HG02840 (cell line): ENCODE data around the gene PSMD2.
"Not testable (repeated sequence)": the region's sequence is repeated elsewhere in the genome, so short reads cannot be mapped to it uniquely, and the experiment has no call there.

Experiments
- ATAC-seq: cut with Tn5 transposase; IDR thresholded peaks from one replicate; pipeline ENCODE4 v1.9.1; 2021; ENCODE audit warnings: mild to moderate bottlenecking, moderate library complexity, moderate number of reproducible peaks; ENCODE audit not compliant: unreplicated experiment, low FRiP score

PSMD2 gene

DNA sequence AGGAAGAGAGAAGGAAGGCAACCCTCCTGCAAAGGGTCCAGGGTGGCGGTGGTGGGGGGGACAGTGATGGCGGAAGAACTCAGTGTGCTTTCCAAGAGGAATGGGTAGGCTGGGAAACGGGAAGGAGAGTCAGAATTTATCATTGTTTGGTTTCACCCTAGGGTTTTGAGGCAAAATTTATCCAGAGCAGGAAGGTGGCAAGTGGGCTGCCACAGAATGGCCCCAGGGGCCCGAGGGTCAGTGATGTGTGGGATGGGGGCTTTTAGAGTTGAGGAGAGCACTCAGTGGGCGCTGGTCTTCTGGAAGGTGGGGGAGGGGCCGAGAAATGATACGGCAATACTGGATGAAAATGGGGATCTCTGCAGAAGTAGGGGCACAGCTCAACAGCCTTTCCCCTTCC is 38.9 kb downstream of the PSMD2 start:
- no peak for ATAC-seq

- no peak for ATAC-seq
These were observed 39.5 kb downstream of the PSMD2 start for GRCh38 chr3:184338511-184338945.

DNA sequence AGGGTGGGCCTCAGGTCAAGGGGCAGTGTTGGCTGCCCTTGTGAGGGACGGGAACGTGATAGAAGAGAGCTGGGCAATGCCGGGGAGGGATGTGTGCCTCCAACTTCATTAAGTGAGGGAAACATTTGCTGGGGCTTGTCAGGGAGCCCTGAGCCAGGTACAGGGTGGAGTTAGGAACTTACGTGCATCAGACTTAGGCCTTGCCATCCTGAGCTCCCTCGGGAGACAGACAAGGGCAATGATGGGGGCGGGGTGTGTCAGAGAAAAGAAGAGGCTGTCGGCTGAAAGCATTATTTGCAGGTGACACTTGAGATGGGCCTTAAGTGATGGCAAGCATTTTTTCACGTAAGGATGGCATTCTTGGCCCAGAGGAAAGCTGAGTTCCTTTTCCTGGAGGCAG is 40.0 kb downstream of the PSMD2 start:
- no peak for ATAC-seq

DNA sequence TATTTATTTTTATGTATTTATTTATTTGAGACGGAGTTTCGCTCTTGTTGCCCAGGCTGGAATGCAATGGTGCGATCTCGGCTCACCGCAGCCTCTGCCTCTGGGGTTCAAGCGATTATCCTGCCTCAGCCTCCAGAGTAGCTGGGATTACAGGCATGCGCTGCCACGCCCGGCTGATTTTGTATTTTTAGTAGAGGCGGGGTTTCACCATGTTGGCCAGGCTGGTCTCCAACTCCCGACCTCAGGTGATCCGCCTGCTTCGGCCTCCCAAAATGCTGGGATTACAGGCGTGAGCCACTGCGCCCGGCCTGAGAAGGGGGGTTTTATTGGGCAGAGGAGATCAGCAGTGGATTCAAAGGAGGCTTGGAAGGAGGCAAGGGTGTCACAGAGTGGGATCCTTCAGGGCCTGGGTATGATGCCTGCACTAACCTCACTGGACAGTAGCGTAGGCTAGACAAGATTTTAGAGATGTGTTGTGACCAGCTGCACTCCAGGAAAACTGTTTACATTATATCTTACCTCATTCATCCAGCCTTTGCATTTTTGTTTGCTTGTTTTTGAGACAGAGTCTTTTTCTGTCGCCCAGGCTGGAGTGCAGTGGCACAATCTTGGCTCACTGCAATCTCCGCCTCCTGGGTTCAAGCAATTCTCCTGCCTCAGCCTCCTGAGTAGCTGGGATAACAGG is 40.6 kb downstream of the PSMD2 start:
- ATAC-seq, result not testable (repeated sequence)

- no peak for ATAC-seq
These were observed 42.9 kb downstream of the PSMD2 start for GRCh38 chr3:184341925-184342324.

DNA sequence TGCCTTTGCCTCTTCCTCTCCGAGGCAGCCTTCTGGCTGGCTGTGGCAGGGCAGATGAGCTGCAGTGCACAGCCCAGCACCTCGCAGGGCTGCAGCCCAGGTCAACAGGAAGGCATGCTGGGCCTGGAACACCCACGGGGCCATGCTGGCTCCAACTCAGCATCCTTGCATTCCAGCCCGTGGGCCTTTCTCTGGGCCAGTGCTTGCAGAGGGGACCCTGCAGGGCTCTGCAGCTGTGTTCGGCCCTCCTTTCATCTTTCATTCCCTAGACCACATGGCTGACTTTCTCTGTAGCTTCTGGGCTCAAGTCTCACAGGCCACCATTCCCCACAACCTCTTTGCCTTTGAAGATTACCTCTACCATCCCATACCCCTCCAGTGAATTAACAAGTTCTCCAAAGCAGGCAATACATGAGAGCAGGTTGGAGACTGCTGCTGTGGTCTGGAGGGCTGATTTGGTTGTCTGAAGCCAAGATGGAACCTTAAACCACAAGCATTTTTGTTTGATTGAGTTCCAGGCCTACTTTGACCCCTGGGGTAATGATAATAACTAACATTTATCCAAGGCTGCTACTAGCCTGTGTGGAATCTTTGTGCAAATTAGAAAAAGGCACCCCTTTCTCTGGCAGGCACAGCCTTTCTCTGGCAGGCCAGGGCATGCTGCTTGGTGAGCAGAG is 44.3 kb downstream of the PSMD2 start:
- ATAC-seq, result no peak

DNA sequence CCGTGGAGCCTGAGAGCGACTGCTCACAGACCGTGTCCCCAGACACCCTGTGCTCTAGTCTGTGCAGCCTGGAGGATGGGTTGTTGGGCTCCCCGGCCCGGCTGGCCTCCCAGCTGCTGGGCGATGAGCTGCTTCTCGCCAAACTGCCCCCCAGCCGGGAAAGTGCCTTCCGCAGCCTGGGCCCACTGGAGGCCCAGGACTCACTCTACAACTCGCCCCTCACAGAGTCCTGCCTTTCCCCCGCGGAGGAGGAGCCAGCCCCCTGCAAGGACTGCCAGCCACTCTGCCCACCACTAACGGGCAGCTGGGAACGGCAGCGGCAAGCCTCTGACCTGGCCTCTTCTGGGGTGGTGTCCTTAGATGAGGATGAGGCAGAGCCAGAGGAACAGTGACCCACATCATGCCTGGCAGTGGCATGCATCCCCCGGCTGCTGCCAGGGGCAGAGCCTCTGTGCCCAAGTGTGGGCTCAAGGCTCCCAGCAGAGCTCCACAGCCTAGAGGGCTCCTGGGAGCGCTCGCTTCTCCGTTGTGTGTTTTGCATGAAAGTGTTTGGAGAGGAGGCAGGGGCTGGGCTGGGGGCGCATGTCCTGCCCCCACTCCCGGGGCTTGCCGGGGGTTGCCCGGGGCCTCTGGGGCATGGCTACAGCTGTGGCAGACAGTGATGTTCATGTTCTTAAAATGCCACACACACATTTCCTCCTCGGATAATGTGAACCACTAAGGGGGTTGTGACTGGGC is 45.7 kb downstream of the PSMD2 start:
- ATAC-seq, result no peak

- ATAC-seq, result no peak
These were observed 46.5 kb downstream of the PSMD2 start for GRCh38 chr3:184345317-184346144.

DNA sequence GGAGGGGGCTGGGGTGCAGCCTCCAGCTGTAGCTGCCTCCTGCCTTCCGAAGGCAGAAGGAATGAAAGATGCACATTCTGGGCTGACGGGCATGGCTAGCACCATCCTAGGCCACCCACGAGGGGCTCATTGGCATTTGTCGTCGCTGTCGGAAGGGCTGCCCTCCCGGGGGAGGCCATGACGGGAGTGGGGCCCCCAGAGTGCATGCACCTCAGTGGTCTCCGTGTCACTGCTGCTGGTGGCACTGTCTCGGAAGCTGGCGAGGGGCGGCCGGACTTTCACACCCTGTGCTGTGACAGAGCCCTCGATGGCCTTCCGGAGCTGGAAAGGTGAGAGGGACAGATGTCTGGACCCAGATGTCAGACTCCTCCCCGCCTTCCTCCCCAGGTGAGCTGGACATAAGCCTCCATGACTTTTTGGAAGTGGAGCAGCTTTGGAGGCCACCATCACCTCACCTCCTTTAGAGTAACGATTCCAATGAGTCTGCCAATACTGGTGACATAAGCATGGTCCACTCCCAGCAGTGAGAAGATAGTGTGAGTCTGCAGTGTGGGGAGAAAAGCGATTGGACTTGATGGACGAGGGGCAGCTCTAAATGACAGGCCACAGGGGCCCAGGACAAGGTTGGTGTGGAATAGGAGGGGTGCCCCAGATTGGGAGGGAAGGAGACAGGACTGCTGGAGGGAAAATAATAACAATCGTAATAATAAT is 47.6 kb downstream of the PSMD2 start:
- ATAC-seq, result no peak

- no peak for ATAC-seq
These were observed 48.4 kb downstream of the PSMD2 start for GRCh38 chr3:184347321-184348056.

- ATAC-seq, result no peak
These were observed 49.0 kb downstream of the PSMD2 start for GRCh38 chr3:184348057-184348382.

DNA sequence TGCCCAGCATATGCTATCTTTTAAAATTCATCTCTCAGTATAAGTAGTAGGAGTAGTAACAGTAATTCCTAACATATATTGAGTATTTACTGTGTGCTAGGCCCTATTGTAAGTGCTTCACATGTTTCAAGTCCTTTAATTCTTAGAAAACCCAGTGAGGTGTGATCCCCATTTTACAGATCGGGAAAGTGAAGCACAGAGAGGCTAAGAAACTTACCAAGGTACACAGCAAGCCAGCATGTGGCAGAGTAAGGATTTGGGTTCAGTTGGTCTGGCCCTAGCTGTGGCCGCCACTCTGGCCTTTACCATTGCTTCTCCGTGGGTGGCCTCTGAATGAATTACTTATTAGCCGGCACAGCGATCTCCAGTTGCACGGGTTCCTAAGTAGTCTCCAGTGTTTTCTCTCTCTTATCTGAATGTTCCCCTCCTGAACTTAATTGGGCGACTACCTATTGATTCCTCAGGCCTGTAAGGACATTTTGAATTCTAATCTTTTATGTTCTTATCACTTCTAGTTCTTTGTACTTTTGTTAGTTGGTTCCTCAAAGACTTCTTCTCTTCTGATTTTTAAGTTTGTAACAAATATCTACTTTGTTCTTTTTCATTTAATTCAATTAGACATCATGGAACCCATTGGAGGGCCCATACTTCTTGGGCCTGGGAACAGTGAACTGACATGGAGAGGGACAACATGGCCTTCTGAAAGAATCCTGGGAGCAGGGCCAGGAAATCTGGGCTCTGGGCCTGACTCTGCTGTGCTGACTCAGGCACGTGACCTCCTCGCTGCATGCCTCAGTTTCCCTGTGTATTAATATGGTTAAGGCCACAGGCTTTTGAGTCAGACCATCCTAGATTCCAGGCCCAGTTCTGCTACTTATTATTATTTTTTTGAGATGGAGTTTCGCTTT is 50.8 kb downstream of the PSMD2 start:
- no peak for ATAC-seq

GRCh38 chr3:184350618-184351017 is 51.6 kb downstream of the PSMD2 start:
- no peak for ATAC-seq

DNA sequence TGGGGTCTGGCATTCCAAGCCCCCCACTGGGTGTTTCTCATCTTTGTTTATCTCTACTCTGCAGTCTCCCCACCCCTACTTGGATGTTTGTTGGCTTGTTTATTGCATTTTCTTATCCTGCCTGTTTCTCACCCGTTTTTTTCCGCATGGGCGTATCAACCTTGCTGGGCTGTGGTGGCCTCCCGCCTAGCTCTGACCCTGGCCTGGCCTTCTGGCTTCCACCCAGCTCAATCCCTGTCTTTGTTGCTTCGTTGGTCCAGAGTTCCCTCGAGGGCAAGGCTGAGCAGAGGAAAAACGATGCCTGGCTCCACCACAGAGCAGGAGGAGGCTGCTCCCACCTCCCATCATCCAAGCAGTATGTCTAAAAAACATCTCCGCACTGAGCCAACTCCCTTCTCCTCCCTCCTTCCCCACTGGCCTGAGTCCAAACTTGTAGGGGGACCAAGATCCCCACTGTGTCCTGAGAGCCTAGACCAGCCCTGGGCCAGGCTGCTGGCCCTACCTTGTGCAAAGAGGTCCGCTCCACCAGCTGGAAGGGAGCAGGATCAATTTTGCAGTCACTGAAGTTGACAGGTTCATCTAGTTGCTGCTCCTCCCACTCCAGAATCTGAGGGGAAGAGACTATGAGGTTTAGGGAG is 52.6 kb downstream of the PSMD2 start:
- ATAC-seq, result no peak

GRCh38 chr3:184352149-184352785 is 53.2 kb downstream of the PSMD2 start:
- no peak for ATAC-seq

DNA sequence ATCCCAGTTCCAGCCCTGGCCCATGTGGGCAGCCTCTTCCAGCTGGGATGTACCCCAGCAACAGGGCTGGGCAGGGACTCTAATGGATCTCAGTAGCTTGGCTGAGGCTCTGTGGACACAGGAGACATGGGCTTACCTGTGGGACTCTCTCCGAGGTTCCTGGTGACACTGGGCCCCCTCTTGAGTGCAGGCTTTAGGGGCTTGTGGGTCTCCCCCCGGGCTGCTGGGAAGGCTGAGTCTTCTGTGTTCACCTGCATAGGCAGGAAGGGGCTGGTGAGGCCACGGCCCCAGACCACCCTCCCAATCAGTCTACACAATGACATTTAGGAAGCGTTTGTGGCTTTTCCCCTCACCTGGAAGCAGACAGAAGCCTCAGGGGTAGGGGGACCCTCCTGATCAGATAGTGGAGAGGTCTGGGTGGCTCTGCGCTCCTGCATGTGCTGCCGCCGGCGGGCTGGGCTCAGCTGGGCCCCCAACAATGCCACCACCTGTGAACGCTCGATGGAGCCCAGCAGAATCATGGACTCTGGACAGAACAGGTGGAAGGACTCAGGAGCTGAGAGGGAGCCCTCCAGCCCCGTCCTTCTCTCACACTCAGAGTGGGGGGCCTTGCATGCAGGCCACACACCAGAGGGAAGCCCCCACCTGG is 54.0 kb downstream of the PSMD2 start:
- ATAC-seq, result no peak

GRCh38 chr3:184353546-184353941 is 54.5 kb downstream of the PSMD2 start:
- no peak for ATAC-seq
